B cell (primary cell): ENCODE measurements around the gene LRATD1.

Experiments
- CTCF ChIP-seq: fragments of 200-600 bp; IDR thresholded peaks from one replicate; pipeline ENCODE4 v1.8.0; 2022; ENCODE audit warnings: antibody characterized with exemption, mild to moderate bottlenecking
- EZH2 ChIP-seq: IDR thresholded peaks from 2 replicates; pipeline ENCODE4 v1.6.1; 2012; ENCODE audit warnings: borderline replicate concordance, low read depth, mild to moderate bottlenecking, moderate library complexity, low read length; ENCODE audit not compliant: insufficient read depth, poor library complexity, severe bottlenecking

- TF ChIP-seq CTCF, result no peak
- no peak for TF ChIP-seq EZH2
These were observed 43.0 kb downstream of the LRATD1 start for GRCh38 chr2:14675489-14675888.
